ENCODE results near the gene PCMTD2.
"Not testable (repeated sequence)": the region's sequence is repeated elsewhere in the genome, so short reads cannot be mapped to it uniquely, and the experiment has no call there.

DNA sequence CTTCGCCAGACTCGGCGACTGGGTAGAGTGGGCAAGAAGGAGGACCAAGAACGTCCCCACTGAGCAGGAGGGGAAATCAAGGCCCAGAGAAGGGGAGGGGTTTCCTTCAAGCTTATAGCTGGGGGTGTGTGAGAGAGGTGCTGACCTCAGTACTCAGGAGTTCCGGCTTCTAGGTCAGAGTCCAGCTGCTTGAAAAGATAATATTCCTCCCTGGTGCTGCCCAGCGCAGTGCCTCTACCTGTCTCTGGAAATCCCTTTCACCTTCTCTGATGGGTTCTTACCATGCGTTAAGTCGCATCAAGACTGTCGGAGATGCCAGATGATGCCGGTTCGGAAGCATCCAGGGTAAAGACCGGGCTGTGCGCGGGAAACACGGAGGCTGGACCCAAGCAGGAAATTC lies 61.8 kb downstream of the PCMTD2 start:
- not testable (repeated sequence) for TF ChIP-seq CTCF (IDR thresholded peaks at IDR 0.05; ENCODE audit: low read depth, low read length); POLR2A (IDR thresholded peaks at IDR 0.05; ENCODE audit: extremely low read depth, insufficient read length); MYC (IDR thresholded peaks at IDR 0.05; ENCODE audit: low read depth, low read length)
